GM18502 (cell line): ENCODE measurements around the gene CAPN2.

Source experiments
- ATAC-seq: cut with Tn5 transposase; IDR thresholded peaks from one replicate; pipeline ENCODE4 v1.9.1; 2021; ENCODE audit warnings: mild to moderate bottlenecking; ENCODE audit not compliant: unreplicated experiment, poor library complexity

CAPN2 gene

GRCh38 chr1:223755432-223755792, 43.1 kb downstream of the CAPN2 start:
- ATAC-seq = no peak

DNA sequence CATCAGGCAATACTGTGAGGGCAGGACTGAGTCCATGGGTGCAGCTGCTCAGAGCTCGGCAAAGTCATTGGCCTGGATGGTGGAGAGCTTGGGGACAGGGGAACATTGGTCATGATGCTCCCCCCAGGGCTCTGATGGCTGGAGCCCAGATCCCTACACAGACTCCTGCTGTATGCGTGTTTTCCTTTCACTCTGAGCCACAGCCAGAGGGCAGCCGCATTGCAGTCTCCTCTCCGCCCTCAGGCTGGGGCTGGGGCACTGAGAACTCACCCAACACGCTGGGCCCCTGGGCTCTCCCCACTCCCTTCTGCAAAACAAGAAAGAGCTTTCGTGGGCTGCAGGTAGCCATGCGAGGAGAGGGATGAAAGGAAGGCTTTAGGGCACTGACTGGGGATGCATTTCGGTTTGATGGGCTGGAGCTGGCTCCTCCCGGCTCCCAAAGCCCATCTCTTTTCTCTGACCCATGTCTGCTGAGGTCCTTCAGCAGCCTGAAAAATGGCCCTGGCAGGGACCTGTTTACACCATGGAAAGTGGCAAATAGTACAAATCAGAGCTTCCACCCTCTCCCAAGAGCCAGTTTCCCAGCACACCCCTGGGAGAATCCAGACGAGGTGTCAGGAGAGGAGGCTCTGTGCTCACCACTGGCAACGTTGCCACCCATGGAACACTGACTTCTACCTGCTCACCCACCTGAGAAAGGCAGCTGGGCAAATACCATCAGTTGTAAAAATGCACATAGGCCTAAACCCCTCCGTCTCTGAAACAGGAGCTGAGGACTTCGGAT, 43.8 kb downstream of the CAPN2 start:
- no peak for ATAC-seq

DNA sequence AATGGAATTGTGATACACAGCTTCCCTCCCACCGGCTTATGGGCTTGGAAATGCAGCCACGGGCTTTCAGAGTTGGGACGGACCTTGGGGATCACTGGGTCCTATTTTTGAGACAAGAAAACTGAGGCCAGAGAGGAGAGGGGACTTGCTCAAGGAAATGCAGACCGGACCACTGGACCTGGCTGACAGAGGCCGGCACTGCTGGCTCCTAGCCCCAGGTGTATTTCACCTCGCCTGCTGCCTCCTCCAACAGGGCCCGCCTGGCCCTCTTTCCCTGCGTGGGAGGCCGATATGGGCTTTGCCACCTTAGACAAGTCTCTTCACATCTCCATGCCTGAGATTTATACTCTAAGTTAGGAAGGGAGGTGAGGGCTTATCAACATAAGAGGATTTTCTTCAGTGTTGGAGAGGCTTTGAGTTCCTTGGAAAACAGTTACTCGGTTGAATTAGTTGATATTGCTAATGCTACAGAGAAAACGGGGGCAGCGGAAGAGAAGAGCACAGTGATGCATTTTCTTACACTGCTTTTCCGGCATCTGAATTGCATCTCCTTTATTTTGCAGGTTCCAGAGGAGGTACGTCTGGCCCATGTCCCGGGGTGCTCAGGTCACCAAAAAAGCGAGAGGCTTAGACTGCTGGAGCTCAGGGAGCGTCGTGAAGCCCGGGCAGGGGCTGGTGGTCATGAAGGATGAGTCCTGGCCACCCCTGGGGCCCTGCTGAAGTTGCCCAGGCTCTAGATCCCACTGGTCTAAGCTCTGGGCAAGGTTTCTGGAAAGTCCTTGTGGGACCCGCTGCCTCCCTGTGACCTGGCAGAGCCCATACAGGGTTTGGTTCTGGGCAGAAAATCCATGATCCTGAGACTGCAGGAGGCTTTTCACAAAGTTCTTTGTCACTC, 44.7 kb downstream of the CAPN2 start:
- no peak for ATAC-seq

DNA sequence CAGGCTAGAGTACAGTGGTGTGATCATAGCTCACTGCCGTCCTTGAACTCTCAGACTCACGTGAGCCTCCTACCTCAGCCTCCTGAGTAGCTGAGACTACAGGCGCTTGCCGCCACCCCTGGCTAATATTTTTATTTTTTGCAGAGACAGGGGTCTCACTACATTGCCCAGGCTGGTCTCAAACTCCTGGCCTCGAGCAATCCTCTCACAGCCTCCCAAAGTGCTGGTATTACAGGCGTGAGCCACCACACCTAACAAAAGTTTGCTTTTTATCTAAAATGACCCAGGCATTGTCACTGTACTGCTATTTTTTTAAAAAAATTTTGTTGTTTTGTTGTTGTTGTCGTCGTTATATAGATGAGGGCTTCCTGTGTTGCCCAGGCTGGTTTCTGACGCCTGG, 46.4 kb downstream of the CAPN2 start:
- no peak for ATAC-seq

GRCh38 chr1:223759273-223759672, 46.9 kb downstream of the CAPN2 start:
- ATAC-seq = no peak

GRCh38 chr1:223760833-223761232, 48.5 kb downstream of the CAPN2 start:
- ATAC-seq = no peak

DNA sequence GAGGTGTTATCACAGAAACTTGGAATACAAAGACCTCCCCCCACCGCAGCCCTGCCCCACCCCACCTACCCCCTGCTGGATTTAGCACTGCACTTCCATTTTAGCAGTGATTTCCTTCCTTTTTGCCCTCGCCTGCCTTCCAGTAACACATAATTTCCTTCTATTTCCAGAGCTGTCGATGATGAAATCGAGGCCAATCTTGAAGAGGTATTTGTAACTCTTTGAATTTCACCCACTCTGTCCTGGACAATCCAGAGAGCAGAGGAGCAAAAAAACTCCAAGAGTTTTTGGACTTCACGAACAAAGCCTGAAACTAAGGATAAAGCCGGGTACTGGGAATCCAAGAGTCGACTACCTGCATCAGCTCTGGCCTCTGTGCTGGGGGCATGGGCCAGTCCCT, 49.1 kb downstream of the CAPN2 start:
- ATAC-seq = no peak

- ATAC-seq = no peak
These were observed 50.9 kb downstream of the CAPN2 start for GRCh38 chr1:223763251-223763650.

DNA sequence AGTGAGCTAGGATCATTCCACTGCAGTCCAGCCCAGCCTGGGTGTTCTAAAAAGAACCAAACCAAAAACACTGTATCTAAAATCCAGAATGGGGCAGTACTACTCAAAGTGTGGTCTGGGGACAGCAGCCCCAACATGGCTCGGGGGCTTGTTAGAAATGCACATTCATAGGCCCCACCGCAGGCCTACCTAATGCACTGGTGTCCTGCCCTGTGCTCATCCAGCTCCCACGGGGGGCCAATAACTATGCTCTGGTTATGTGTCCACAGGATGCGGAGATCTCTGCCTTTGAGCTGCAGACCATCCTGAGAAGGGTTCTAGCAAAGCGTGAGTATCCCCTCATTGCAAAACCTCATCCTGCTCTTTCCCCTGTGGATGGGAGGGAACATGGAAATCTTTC, 51.5 kb downstream of the CAPN2 start:
- ATAC-seq = no peak

- no peak for ATAC-seq
These were observed 52.8 kb downstream of the CAPN2 start for GRCh38 chr1:223765036-223765718.

DNA sequence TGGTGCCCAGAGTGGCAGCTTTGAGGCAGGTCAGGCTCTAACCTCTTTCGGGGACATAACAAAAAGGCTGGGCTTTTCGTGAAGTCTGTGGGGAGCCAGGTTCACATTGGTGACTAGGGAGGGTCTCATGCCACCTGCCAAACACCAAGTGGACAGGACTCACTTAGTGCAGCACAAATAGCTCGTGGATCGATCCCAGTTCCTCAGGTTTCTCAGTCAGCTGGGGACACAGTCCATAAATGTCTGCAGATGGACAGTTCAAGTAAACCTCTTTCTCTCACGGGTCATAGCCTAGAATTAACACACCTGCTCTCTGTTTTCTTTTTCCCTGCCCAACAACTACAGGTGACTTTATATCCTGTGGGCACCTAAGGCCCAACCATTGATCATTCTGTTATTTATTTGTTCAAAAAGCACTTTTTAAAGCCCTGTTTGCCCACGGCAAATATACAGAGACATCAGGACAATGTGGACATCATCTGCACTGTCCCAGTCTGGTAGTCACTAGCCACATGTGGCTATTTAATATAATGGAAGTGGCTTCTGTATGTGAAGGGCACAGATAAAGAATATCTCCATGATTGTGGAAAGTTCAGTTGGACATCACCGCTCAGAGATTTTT, 53.5 kb downstream of the CAPN2 start:
- no peak for ATAC-seq

DNA sequence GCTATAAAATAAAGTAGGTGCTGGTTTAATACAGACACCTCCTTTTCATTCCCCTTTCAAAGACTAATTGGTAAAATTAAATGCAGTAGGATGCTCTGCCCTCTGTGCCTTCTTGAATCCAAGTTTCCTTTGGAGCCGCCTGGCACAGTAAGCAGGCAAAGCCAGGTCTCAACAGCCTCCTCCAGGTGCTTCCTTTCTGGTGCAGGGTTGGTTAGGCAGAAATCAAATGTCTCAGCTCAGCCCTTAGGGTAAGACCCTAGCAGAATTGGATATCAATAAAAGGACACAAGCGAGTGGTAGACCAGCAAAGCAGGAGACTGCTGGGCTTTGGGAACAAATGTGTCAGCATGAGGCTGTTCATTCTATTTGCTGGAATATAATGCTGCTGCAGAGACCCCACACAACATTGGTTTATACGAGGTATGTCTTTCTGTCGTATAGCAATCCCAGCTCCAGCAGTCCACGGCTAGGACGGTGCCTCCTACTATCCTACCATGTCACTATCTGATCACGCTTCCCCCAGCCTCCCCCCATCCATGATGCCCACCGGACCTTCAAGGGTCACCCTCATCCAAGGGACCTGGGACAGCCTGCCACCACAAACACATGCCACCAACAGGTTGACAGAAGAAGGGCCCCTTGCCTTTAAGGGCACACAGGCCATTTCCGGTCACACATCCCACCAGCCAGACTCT, 58.4 kb downstream of the CAPN2 start:
- no peak for ATAC-seq

DNA sequence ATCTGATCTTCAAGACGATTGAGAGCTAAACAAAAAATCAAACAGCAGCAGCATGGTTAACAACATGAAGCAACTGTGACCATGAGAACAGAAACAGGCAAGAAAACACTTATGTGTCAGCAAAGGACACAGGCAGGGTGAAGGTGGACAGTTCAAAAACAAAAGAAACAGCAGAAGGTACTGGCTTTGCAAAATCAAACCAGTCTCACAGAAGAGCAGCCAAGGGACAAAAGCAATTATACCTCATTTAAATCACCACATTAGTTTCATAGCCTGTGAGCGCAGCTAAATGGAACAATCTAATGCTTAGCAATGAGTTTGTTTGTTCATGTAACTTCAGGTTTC, 59.1 kb downstream of the CAPN2 start:
- ATAC-seq = peak; percentile 58

DNA sequence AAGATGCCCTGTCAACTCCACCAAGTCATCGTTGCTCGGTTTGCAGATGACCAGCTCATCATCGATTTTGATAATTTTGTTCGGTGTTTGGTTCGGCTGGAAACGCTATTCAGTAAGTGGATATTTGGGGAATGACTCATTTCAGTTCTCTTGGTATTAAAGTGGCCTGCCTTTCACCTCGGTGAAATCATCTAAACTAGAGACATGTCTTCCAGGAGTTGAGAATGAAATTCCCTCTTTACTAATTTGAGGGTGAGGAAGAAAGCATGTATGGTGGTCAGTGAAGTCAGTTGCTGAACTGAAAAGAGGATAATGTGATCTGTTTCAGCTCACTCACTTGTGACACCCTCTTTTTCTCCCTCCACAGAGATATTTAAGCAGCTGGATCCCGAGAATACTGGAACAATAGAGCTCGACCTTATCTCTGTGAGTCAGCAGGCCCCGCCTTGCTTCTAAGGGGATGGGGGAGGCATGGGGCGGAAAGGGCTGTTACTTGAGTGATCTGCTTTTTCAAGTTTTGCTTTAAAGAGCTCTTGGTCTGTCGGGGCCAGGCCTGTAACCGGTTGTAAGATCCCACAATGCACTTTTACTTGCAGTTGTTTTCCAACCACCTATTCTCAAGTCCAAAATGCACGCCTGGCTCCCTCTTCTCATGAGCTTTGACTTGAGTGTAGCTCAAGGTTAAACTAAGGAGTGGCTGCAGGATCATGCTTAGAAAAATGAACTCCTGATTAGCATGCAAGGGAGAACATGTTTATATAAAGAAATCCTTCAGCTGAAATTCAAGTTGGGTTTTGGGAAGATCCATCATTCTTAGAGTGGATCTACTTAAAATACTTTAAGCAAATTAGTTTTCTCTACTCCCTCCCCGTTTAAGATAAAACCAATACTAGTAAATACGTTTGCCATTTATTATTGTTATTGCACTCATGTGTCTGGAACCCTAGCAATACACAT, 59.8 kb downstream of the CAPN2 start:
- ATAC-seq = peak; percentile 60

- ATAC-seq = no peak
These were observed 60.4 kb downstream of the CAPN2 start for GRCh38 chr1:223772771-223773160.

DNA sequence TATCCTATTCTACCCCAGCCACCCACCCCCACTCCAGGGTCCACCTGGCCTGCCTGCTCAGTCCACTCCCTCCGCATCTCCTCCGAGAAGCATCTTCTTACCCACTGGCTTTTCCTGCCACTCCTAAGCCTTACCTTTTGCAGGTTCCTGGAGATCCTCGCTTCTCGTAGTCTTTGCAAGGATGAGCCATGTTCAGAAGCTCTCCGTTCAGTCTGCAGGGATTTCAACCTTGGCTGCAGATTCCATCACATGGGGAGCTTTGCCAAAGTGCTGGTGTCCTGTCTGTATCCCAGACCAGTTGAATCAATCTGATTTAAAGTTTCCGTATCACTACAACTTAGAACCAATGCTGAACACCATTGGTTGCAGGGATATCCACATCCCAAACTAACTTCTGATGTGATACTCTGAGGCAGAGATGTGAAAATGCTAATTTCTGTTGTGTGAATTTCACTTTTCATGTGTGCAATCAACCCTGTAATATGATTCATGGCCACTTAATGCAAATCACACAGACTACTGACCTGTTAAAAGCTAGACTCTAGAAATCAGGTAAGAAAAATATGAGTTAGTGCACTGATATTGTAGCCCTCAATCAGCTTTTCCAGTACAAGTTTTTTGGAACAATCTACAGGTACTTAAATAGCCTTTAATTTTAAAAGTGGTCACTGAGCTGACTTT, 61.9 kb downstream of the CAPN2 start:
- ATAC-seq = no peak

- ATAC-seq = no peak
These were observed 62.7 kb downstream of the CAPN2 start for GRCh38 chr1:223775054-223775453.

- ATAC-seq = no peak
These were observed 63.4 kb downstream of the CAPN2 start for GRCh38 chr1:223775711-223776074.
